Islet precursor cell (in vitro differentiated cells): Measurements from ENCODE around the gene PIGN.

Source experiments
- DNase-seq: peaks from one replicate; pipeline ENCODE4 v3.0.0-alpha.2; 2018

PIGN gene

DNA sequence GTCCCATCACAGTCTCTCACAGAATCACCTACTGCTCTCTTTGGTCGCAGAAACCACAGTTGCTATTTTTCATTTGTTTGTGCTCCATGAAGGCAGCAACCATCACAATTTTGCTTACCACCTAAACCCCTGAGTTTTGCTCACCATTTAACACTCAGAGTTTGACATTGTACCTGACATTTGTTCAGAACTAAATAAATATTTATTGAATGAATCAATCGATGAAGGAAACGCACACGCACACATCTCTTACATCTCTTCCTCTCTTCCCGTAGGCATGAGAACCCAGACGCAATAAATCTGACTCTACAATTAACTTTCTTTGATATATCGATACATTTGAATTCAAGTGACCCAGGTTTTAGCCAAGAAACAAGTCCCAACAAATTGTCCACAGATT, 188.5 kb downstream of the PIGN start:
- no peak for DNase-seq

DNA sequence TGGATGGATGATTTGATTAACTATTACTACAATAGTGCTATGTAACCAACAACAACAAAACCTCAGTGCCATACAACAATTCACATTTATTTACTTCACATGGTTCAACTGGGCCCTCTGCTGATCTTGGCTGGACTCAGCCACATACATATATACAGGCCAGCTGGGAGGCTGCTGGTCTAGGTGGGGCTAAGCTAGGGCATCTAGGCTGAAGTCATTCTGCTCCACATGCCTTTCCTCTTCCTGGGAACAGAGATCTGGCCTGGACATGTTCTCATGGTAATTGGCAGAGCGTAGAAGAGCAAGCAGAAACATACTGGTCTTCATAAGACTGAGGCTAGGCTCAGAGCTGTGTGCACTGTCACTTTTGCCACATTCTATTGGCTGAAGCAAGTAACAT, 191.2 kb downstream of the PIGN start:
- DNase-seq, result no peak

DNA sequence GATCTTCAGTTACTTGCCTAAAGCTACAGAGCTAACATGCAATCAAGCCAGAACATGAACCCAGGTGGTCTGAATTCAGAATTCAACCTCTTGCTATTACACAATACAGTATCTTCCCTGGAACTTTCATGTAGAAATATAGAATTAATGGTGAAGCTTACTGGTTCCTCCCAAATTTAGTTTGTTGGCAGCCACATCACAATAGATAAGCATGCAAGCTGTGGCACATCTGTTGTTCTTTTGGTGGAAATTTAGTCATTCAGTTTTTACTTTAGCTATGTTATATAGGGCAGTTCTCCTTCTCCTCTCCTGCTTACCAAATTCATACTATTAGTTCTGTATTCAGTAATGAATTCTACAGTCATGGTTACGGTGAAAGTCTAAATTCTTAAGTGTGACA, 193.0 kb downstream of the PIGN start:
- DNase-seq, result no peak

DNA sequence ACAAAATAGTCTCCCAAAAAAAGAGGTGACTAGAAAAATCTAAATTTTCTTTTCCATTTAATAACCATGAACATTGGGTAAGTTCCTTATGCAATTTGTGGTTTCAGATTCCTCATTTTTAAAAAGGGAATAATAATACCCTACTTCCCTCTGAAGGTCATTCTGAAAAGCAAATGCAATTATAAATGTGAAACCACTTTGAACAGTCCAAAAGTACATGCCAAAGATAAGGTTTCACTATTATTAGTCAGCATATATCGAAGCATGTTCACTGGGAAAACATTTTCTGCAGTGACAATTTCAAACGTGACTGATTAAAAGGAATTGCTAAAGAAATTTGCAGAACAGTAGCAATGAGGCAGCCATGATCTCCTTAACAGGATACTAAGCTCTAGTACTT, 193.9 kb downstream of the PIGN start:
- DNase-seq, result no peak

DNA sequence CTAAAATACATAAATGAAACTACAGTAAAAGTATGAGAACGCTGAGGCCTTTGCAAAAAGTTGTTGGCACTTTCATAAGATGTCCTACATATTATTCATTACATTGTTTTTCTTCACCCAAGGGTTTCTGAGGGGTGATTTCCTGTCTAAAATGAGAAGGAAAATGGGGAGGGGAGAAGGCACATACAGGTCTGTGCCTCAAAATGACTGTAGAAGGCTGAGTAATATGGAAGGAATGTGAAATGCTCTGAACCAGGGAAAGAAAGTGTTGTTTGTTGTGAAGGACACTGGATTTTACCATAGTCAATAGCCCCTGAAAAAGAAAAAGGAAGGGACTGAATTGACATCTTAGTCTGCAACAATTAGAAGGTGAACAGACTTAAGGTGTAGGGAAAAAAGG, 194.6 kb downstream of the PIGN start:
- no peak for DNase-seq

DNA sequence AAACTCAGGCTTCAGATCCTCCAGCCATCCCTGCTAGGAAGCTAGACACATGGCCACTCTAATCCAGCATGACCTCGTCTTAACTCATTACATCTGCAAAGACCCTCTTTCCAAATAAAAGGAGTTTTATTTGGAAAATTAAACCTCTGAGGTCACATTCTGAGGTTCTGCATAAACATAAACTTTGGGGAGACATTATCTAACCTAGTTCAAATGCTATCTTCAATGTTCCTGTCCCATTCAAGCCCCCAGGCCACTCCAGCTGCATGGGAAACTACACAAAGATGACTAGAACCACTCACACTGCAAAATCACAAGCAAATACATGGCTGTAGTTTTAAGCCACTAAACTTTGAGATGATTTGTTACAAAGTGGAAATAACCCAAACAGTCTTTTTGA, 195.0 kb downstream of the PIGN start:
- DNase-seq, result no peak

DNA sequence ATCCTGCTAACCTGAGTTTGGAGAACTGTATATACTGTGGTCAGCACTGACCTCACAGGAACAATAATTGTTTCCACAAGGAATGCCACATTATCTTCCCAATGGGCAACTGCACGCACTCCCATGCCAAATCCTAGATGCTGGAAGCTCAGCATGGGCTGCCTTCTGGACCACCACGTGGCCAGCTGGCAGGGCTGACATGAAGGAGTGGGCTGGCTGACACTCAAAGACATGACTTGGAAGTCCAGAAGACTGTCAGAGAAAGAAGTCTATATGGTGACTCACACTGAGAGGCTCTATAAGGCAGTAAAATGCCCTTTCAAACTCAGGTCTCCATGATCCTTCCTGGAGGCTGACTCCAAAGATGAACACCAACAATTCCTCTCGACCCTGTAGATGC, 195.7 kb downstream of the PIGN start:
- DNase-seq, result no peak
